ENCODE results near the gene RHOBTB1.

The RHOBTB1 gene

GRCh38 chr10:60856405-60856804 is 87.6 kb downstream of the RHOBTB1 start:
- no peak for TF ChIP-seq TAF1 (IDR thresholded peaks at IDR 0.05; ENCODE audit: low read depth)
- no peak for TF ChIP-seq CEBPB (IDR thresholded peaks at IDR 0.05)
- TF ChIP-seq, protein P1, sequence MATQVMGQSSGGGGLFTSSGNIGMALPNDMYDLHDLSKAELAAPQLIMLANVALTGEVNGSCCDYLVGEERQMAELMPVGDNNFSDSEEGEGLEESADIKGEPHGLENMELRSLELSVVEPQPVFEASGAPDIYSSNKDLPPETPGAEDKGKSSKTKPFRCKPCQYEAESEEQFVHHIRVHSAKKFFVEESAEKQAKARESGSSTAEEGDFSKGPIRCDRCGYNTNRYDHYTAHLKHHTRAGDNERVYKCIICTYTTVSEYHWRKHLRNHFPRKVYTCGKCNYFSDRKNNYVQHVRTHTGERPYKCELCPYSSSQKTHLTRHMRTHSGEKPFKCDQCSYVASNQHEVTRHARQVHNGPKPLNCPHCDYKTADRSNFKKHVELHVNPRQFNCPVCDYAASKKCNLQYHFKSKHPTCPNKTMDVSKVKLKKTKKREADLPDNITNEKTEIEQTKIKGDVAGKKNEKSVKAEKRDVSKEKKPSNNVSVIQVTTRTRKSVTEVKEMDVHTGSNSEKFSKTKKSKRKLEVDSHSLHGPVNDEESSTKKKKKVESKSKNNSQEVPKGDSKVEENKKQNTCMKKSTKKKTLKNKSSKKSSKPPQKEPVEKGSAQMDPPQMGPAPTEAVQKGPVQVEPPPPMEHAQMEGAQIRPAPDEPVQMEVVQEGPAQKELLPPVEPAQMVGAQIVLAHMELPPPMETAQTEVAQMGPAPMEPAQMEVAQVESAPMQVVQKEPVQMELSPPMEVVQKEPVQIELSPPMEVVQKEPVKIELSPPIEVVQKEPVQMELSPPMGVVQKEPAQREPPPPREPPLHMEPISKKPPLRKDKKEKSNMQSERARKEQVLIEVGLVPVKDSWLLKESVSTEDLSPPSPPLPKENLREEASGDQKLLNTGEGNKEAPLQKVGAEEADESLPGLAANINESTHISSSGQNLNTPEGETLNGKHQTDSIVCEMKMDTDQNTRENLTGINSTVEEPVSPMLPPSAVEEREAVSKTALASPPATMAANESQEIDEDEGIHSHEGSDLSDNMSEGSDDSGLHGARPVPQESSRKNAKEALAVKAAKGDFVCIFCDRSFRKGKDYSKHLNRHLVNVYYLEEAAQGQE (IDR thresholded peaks at IDR 0.05; ENCODE audit: low read depth): no peak
- no peak for TF ChIP-seq EP300 (IDR thresholded peaks at IDR 0.05; ENCODE audit: borderline replicate concordance)

DNA sequence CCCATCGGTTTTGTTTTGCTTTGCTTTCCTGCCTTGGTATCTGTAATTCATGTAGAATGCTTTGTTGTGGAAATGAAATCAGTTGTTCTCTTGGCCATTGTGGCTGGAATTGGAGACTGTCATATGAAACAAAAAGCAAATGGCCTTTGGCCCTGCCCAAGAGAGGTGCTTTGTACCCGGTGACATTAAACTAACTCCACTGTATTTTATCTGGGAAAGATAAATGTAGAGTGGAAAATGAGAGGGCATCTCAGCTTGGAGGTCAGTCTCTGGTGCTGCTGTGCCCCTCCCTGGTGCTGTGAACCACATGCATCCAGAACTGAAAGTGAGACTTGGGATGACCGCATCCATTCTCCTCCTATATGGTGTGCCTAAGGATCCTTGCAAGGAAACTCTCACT is 90.3 kb downstream of the RHOBTB1 start:
- TF ChIP-seq TCF12 (IDR thresholded peaks at IDR 0.05; ENCODE audit: low read depth) (no peak), FOXM1 (IDR thresholded peaks at IDR 0.05; ENCODE audit: borderline replicate concordance, low read depth) (no peak), YY1 (IDR thresholded peaks at IDR 0.05; ENCODE audit: low read depth) (no peak), TEAD4 (IDR thresholded peaks at IDR 0.05) (no peak), CEBPB (IDR thresholded peaks at IDR 0.05) (no peak), EGR1 (IDR thresholded peaks at IDR 0.05) (no peak), TAF1 (IDR thresholded peaks at IDR 0.05; ENCODE audit: low read depth) (no peak), EP300 (IDR thresholded peaks at IDR 0.05; ENCODE audit: borderline replicate concordance) (no peak), ZBTB7A (IDR thresholded peaks at IDR 0.05; ENCODE audit: low read depth) (no peak), RAD21 (IDR thresholded peaks at IDR 0.05; ENCODE audit: low read depth) (no peak), NFIC (IDR thresholded peaks at IDR 0.05) (no peak), CREB1 (IDR thresholded peaks at IDR 0.05; ENCODE audit: low read depth) (no peak)
- TF ChIP-seq, protein P2, sequence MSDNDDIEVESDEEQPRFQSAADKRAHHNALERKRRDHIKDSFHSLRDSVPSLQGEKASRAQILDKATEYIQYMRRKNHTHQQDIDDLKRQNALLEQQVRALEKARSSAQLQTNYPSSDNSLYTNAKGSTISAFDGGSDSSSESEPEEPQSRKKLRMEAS (IDR thresholded peaks at IDR 0.05): no peak
- TF ChIP-seq, protein P1 (IDR thresholded peaks at IDR 0.05; ENCODE audit: low read depth): no peak
- TF ChIP-seq, protein P3, sequence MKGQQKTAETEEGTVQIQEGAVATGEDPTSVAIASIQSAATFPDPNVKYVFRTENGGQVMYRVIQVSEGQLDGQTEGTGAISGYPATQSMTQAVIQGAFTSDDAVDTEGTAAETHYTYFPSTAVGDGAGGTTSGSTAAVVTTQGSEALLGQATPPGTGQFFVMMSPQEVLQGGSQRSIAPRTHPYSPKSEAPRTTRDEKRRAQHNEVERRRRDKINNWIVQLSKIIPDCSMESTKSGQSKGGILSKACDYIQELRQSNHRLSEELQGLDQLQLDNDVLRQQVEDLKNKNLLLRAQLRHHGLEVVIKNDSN (IDR thresholded peaks at IDR 0.05): no peak

DNA sequence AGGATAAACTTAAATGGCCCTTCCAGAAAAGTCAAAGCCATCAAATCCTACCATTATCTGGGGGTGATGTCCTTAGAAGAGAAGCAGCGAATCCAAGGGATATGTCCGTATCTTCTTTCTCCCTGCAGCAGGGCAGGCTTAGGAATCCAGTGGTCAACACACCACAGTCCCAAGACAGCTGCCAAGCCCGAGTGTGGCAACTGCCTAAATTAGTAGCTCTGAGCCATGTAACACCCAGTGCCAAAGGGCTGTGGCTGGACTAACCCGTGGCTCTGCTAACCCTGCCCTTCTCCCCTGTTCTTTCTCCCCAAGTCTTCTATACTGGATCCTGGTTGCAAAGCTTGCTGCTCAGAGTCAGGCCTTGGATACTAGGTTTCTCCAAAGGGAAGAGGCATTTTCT is 90.9 kb downstream of the RHOBTB1 start:
- no peak for TF ChIP-seq TEAD4 (IDR thresholded peaks at IDR 0.05)
- no peak for TF ChIP-seq CREB1 (IDR thresholded peaks at IDR 0.05; ENCODE audit: low read depth)
- no peak for TF ChIP-seq NFIC (IDR thresholded peaks at IDR 0.05)
- TF ChIP-seq TAF1 (IDR thresholded peaks at IDR 0.05; ENCODE audit: low read depth): no peak
- no peak for TF ChIP-seq CEBPB (IDR thresholded peaks at IDR 0.05)
- TF ChIP-seq, protein P3 (IDR thresholded peaks at IDR 0.05): no peak
- TF ChIP-seq, protein P1 (IDR thresholded peaks at IDR 0.05; ENCODE audit: low read depth): no peak
- no peak for TF ChIP-seq RAD21 (IDR thresholded peaks at IDR 0.05; ENCODE audit: low read depth)
- TF ChIP-seq FOXM1 (IDR thresholded peaks at IDR 0.05; ENCODE audit: borderline replicate concordance, low read depth): no peak
- no peak for TF ChIP-seq EGR1 (IDR thresholded peaks at IDR 0.05)
- TF ChIP-seq ZBTB7A (IDR thresholded peaks at IDR 0.05; ENCODE audit: low read depth): no peak
- no peak for TF ChIP-seq YY1 (IDR thresholded peaks at IDR 0.05; ENCODE audit: low read depth)
- TF ChIP-seq, protein P2 (IDR thresholded peaks at IDR 0.05): no peak
- no peak for TF ChIP-seq EP300 (IDR thresholded peaks at IDR 0.05; ENCODE audit: borderline replicate concordance)
- no peak for TF ChIP-seq TCF12 (IDR thresholded peaks at IDR 0.05; ENCODE audit: low read depth)

DNA sequence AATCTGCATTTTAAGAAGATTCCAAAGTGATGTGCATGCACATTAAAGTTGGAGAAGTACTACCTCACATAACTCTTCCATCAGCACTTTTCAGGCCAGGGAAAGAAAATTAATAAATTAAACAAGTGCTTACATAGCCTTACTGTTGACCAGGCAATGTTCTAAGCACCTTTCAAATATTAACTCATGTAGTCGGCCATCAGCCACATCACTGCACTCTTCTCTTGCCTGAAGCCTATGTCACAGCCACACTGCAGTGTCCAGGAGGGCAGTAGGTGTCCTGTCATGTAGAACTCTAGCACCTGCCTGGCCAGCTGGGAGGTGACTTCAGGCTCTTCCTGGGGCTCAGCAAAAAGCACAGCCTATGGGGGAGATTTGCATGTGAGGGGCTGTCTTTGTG is 94.2 kb downstream of the RHOBTB1 start:
- TF ChIP-seq, protein P3 (IDR thresholded peaks at IDR 0.05): no peak
- no peak for TF ChIP-seq TEAD4 (IDR thresholded peaks at IDR 0.05)
- TF ChIP-seq EP300 (IDR thresholded peaks at IDR 0.05; ENCODE audit: borderline replicate concordance): no peak
- TF ChIP-seq, protein P1 (IDR thresholded peaks at IDR 0.05; ENCODE audit: low read depth): no peak
- no peak for TF ChIP-seq EGR1 (IDR thresholded peaks at IDR 0.05)
- no peak for TF ChIP-seq CEBPB (IDR thresholded peaks at IDR 0.05)
- no peak for TF ChIP-seq TCF12 (IDR thresholded peaks at IDR 0.05; ENCODE audit: low read depth)
- TF ChIP-seq TAF1 (IDR thresholded peaks at IDR 0.05; ENCODE audit: low read depth): no peak
- no peak for TF ChIP-seq ZBTB7A (IDR thresholded peaks at IDR 0.05; ENCODE audit: low read depth)
- TF ChIP-seq FOXM1 (IDR thresholded peaks at IDR 0.05; ENCODE audit: borderline replicate concordance, low read depth): no peak
- TF ChIP-seq YY1 (IDR thresholded peaks at IDR 0.05; ENCODE audit: low read depth): no peak
- TF ChIP-seq CREB1 (IDR thresholded peaks at IDR 0.05; ENCODE audit: low read depth): no peak
- TF ChIP-seq RAD21 (IDR thresholded peaks at IDR 0.05; ENCODE audit: low read depth): no peak
- TF ChIP-seq NFIC (IDR thresholded peaks at IDR 0.05): no peak
- TF ChIP-seq, protein P2 (IDR thresholded peaks at IDR 0.05): no peak

All from Ishikawa (cell line).